G401 (cell line): ENCODE measurements around the gene MTHFD1L. TPM values are rescaled to one million over a fixed set of nuclear protein-coding genes. Genes with fewer than 3 reads are reported as not detected.
"Not testable (repeated sequence)": the region's sequence is repeated elsewhere in the genome, so short reads cannot be mapped to it uniquely, and the experiment has no call there.

ENCODE experiments used
- DNase-seq: peaks from one replicate; pipeline ENCODE4 v3.0.0-alpha.2; 2015; ENCODE audit warnings: low spot score
- in situ Hi-C: cut with HindIII; loops from 2 replicates; pipeline ENCODE4 v1.10.0; 2016; ENCODE audit warnings: low sequenced_read_pairs, mixed read lengths
- total RNA-seq: library from RNA; depleted of rRNA; stranded (reverse); fragments of >200 nt; shearing (Covaris generic); gene quantifications from 2 replicates; pipeline ENCODE4 v1.2.3, GENCODE V29; 2014; rRNA removed

MTHFD1L gene
- 39.2 and 59.6 TPM in 2 replicates for total RNA-seq

DNA sequence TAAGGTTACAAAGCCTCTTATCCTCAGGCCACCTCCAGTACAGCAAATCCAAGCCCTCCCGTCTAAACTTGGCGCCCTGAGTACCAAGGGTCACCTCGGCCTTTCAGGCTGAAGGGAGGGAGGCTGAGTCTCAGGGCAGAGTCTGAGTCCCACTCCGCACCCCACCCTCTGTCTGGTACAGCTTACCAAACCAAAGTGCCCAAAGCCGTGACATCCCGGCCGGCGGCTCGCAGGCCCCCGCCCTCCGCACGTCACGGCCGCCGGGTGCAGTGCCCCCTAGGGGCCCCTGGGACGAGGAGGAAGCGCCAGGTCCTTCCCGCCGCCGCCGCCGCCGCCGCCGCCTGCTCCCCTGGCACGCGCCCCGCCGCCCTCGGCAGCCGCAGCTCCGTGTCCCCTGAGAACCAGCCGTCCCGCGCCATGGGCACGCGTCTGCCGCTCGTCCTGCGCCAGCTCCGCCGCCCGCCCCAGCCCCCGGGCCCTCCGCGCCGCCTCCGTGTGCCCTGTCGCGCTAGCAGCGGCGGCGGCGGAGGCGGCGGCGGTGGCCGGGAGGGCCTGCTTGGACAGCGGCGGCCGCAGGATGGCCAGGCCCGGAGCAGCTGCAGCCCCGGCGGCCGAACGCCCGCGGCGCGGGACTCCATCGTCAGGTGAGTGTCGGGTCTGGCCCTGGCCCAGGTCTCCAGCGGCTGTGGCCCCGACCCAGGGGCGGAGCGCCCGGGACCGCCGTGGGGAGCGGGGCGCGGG, at the start of gene MTHFD1L:
Gene MTHFD1L (plus strand): TSS at position 297 of the 741 bp plus-strand sequence. CDS start 121 bp downstream, at position 418.
- in situ Hi-C loops = no loop called here
- peak; percentile 73 for DNase-seq

GRCh38 chr6:150816554-150816953, 48.9 kb upstream of the MTHFD1L start:
- in situ Hi-C loops, DNase-seq: not testable (repeated sequence)

GRCh38 chr6:150822932-150823331, 42.6 kb upstream of the MTHFD1L start:
- no peak for DNase-seq
- in situ Hi-C loops = no loop called here

- in situ Hi-C loops = no loop called here
- no peak for DNase-seq
Measured at GRCh38 chr6:150826788-150827187, 38.7 kb upstream of the MTHFD1L start.

GRCh38 chr6:150828107-150828506, 37.4 kb upstream of the MTHFD1L start:
- DNase-seq, in situ Hi-C loops: not testable (repeated sequence)

- DNase-seq = no peak
- in situ Hi-C loops = no loop called here
Measured at GRCh38 chr6:150830439-150831165, 34.9 kb upstream of the MTHFD1L start.

DNA sequence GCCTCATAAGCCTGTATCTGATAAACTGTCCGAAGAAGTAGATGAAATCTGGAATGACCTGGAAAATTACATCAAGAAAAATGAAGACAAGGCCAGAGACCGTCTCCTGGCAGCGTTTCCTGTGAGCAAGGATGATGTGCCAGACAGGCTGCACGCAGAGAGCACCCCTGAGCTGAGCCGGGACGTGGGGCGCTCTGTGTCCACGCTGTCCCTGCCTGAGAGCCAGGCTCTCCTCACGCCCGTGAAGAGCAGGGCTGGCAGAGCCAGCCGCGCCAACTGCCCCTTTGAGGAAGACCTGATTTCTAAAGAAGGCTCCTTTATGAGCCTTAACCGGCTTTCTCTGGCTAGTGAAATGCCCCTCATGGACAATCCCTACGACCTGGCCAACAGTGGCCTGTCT, 33.9 kb upstream of the MTHFD1L start:
- peak; percentile 29 for DNase-seq
- in situ Hi-C loops = no loop called here

GRCh38 chr6:150835620-150836019, 29.9 kb upstream of the MTHFD1L start:
- no peak for DNase-seq

DNA sequence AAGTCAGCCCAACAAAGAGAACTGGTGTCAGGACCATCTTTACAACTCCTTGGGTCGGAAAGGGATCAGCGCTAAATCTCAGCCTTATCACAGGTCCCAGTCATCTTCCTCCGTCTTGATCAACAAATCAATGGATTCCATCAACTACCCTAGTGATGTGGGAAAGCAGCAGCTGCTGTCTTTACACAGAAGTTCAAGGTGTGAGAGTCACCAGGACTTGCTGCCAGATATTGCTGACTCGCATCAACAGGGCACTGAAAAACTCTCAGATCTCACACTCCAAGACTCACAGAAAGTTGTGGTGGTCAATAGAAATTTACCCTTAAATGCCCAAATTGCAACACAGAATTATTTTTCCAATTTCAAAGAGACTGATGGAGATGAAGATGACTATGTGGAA, 25.3 kb upstream of the MTHFD1L start:
- no peak for DNase-seq
- in situ Hi-C loops = no loop called here

More at GRCh38 chr6:150835620-150836019, 29.9 kb upstream of the MTHFD1L start:
- in situ Hi-C loops = no loop called here

DNA sequence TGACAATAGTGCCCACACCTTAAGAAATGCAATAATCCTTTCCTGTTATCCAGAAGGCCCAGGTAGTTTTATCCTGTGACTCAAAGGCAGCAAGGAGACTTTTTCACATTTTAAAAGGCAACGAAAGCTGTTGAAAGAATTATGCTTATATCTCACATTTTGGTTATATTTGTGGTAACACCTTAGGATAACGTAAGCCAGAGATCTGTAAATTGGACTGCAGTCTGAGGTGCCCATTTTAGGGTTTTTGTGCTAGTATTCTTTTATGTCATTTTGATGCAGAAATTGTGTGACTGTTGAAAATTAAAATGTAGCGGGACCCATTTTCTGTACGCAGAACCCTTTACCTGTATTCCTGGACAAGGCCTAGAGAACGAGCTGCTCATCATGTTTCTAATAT, 24.3 kb upstream of the MTHFD1L start:
- in situ Hi-C loops = no loop called here
- no peak for DNase-seq

GRCh38 chr6:150841697-150842096, 23.8 kb upstream of the MTHFD1L start:
- in situ Hi-C loops = no loop called here
- DNase-seq = peak; percentile 16

DNA sequence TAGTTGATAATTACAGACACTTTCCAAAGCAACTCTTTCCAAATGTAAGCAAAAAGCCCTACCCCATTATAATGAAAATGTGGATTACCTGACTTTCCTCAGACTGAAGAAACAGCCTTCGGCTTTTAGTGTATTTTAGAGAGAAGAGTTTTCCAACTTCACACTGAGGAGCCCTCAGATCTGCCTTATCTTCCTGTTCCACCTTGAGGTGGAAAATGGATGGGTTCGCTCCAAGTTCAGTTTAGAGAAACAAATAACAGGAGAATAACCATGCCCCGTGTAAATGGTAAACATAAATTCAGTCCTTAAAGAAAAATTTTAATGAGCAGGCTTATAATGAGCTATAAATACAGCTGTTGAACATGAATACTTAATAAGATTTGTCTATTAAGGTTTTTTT, 21.1 kb upstream of the MTHFD1L start:
- in situ Hi-C loops = no loop called here
- DNase-seq = no peak

DNA sequence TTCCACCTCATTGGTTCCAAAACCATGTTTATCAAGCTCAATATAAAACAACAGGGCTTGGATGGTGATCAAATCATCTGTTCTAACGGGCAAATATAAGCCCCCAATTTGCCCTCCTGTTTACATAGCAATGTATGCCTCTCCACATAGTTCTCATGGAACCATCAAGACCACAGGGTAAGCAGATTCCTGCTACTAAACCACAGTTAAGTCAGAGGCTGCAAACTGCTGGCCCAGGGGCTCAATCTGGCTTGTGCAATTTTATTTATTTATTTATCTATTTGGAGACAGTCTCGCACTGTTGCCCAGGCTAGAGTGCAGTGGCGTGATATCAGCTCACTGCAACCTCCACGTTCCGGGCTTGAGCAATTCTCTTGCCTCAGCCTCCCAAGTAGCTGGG, 18.9 kb upstream of the MTHFD1L start:
- no peak for DNase-seq
- in situ Hi-C loops = no loop called here

DNA sequence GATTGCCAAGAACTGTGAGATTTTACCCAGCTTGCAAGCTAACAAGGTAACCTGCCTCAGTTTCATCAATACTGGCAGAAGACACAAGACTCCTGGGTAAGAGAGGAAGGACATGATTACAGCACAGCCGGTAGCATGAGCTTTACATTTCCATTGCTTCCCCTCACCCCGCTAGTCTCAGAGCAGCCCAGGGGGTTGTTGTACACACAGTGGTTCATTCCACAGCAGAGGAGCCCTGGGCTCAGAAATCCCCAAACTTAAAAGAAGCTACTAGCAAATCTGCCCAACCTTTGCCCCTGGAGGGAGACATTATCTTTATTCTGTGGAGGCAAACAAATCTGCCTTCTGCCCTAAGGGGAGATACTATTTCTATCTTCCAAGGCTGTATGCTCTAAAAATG, 17.1 kb upstream of the MTHFD1L start:
- no peak for DNase-seq
- in situ Hi-C loops = no loop called here

GRCh38 chr6:150854392-150854791, 11.1 kb upstream of the MTHFD1L start:
- DNase-seq, in situ Hi-C loops: not testable (repeated sequence)

- DNase-seq, in situ Hi-C loops: not testable (repeated sequence)
Measured at GRCh38 chr6:150855171-150855570, 10.3 kb upstream of the MTHFD1L start.

DNA sequence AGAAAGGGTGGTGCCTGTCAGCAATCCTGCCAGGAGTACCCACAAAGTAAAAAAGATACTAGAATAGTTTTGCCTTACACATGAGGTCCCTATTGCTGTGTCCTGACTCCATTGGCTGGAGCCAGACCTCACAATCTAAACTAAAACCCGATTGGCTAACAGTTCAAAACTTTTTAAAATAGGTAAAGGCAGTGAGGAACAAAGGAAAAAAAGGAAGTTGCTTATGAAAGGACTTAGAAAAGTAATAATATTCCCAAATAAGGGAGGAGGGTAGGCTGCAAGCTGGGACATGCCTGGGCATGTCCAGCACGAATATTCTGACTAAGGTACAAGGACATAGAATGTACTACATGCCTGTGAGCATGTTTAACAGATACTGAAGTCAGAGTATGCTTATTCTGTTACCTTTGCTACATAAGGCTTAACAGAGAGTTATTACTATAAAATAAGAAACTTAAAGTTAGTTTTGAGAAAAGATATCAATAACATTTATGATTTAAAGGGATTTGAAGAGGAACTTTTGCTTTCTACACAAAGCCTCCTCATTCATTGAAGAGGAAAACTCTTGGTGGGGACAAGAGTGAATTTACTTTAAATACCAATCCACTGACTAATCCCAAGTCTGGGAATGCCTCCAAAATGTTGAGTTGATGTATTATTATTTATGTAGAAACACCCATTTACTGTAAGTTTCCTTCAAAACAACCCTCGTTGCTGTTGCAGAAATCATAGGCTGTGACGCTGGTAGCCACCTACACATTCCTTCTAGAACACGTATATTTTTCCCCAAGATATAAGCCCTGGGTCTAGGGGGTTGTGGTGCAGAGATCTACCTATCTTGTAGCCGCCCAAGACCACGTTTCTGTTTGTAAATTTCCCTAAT, 8.2 kb upstream of the MTHFD1L start:
- in situ Hi-C loops = no loop called here
- DNase-seq = no peak

DNA sequence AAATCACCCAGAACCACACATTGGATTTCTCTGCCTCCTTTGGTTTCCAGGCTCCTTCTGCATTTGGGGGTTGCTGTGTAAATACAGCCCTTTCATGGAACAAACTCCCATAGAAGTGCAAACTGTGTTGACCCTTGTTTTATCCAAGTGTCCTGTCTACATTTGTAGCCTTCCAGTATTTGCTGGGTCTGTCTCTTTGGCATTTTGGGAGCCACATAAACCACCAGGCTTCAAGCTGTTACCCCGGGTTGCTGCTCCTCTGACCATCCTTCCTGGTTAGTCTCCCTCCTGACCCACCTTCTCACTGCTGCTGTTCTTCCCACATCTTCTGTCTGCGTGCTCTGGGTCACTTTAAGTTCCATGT, 7.6 kb upstream of the MTHFD1L start:
- in situ Hi-C loops = no loop called here
- DNase-seq = no peak

- DNase-seq, in situ Hi-C loops: not testable (repeated sequence)
Measured at GRCh38 chr6:150861448-150862168, 3.9 kb upstream of the MTHFD1L start.
